AG04450 (cell line): ENCODE data around the gene FGR. TPM values are rescaled to one million over a fixed set of nuclear protein-coding genes. Genes with fewer than 3 reads are reported as not detected.

ENCODE experiments used
- CTCF ChIA-PET: fragments of 300-600, 350-600 bp; formaldehyde crosslinking; extraction: SDS; loops from one replicate; lab custom pipeline; 2022; ENCODE audit warnings: antibody characterized with exemption, inconsistent platforms; lab: Charles Lee
- POLR2A ChIA-PET: fragments of 350-600 bp; formaldehyde crosslinking; extraction: SDS; loops from one replicate; lab custom pipeline; 2021; ENCODE audit warnings: antibody characterized with exemption, inconsistent platforms; lab: Yijun Ruan, JAX
- DNase-seq: peaks from one replicate; pipeline ENCODE4 v3.0.0-alpha.2; 2011; ENCODE audit warnings: low read depth, low spot score
- H3K27ac ChIP-seq: one replicate; pipeline ENCODE4 v1.5.1; 2012; ENCODE audit warnings: low read depth, low read length, control low read depth
- H3K27me3 ChIP-seq: one replicate; pipeline ENCODE4 v1.6.0; 2012; ENCODE audit warnings: low read length; ENCODE audit not compliant: control insufficient read depth, insufficient read depth
- H3K4me3 ChIP-seq: 2 replicates; pipeline ENCODE4 v1.5.1; 2011; ENCODE audit warnings: mild to moderate bottlenecking, low read depth, low read length, control low read depth
- H3K9me3 ChIP-seq: 2 replicates; pipeline ENCODE4 v1.5.1; 2012; ENCODE audit warnings: low read length; ENCODE audit not compliant: control insufficient read depth, insufficient read depth
- CTCF ChIP-seq: IDR thresholded peaks from 2 replicates; pipeline ENCODE4 v1.5.1; 2011; ENCODE audit warnings: low read depth, low read length, control low read depth, inconsistent platforms
- polyA plus RNA-seq: library from polyadenylated mRNA; depleted of rRNA; stranded (reverse); fragments of >200 nt; gene quantifications from 2 replicates; pipeline ENCODE4 v1.2.3, GENCODE V29; 2011

FGR gene
- polyA plus RNA-seq, 1 experiment, result not detected

- no peak for TF ChIP-seq CTCF
- Histone ChIP-seq H3K27ac (no peak overlapping the region), H3K27me3 (no peaks in the 10 kb centered on the region), H3K4me3 (no peak overlapping the region), H3K9me3 (no peaks in the 10 kb centered on the region; the same call in 1 of the 2 replicates)
- POLR2A ChIA-PET, result no interaction called here
- CTCF ChIA-PET, result interaction anchor here (1.0 to 10.7 kb wide), 3 partner anchors 16 to 271 kb away, joined by 3 to 125 read pairs (median 4); no protein-coding TSS in a partner anchor
- no peak for DNase-seq
These were observed 63.5 kb downstream of the FGR start for GRCh38 chr1:27571439-27572018.

GRCh38 chr1:27570784-27571183 is 64.2 kb downstream of the FGR start:
- POLR2A ChIA-PET, result interaction anchor here (0.6 kb wide), 1 partner anchor 271 kb away, joined by 3 read pairs; no protein-coding TSS in a partner anchor
- no peak overlapping the region for H3K4me3 ChIP-seq
- H3K27ac ChIP-seq, result no peak overlapping the region
- CTCF ChIA-PET, result interaction anchor here (1.2 to 10.7 kb wide), 2 partner anchors 15 to 271 kb away, joined by 3 to 125 read pairs; no protein-coding TSS in a partner anchor
- H3K9me3 ChIP-seq, result no peaks in the 10 kb centered on the region; the same call in 1 of the 2 replicates
- H3K27me3 ChIP-seq, result no peaks in the 10 kb centered on the region
- no peak for DNase-seq
- no peak for TF ChIP-seq CTCF

- Histone ChIP-seq H3K9me3 (no peaks in the 10 kb centered on the region; the same call in 1 of the 2 replicates), H3K27ac (peak overlapping the region; percentile 21), H3K27me3 (no peaks in the 10 kb centered on the region), H3K4me3 (no peak overlapping the region)
- no peak for DNase-seq
- POLR2A ChIA-PET, result interaction anchor here (0.6 kb wide), 1 partner anchor 270 kb away, joined by 3 read pairs; no protein-coding TSS in a partner anchor
- TF ChIP-seq CTCF, result no peak
- CTCF ChIA-PET, result interaction anchor here (1.2 to 10.7 kb wide), 2 partner anchors 15 to 270 kb away, joined by 3 to 125 read pairs; no protein-coding TSS in a partner anchor
These were observed 64.6 kb downstream of the FGR start for GRCh38 chr1:27570356-27570755.

- no peak for TF ChIP-seq CTCF
- CTCF ChIA-PET, result interaction anchor here (0.6 to 10.7 kb wide), 5 partner anchors 8 to 490 kb away, joined by 3 to 125 read pairs (median 6); no protein-coding TSS in a partner anchor
- no peaks in the 10 kb centered on the region for H3K27me3 ChIP-seq
- no peaks in the 10 kb centered on the region for H3K9me3 ChIP-seq
- POLR2A ChIA-PET, result interaction anchor here (0.7 to 1.2 kb wide), 3 partner anchors 13 to 44 kb away, joined by 3 to 5 read pairs (median 4); no protein-coding TSS in a partner anchor
- no peak for DNase-seq
- H3K4me3 ChIP-seq, result no peak overlapping the region
- no peak overlapping the region for H3K27ac ChIP-seq
These were observed 65.3 kb downstream of the FGR start for GRCh38 chr1:27569506-27570291.
